HG02678 (cell line): ENCODE data around the gene OXER1.

Source experiments
- ATAC-seq: cut with Tn5 transposase; IDR thresholded peaks from one replicate; pipeline ENCODE4 v1.9.1; 2021; ENCODE audit warnings: mild to moderate bottlenecking, moderate library complexity; ENCODE audit not compliant: unreplicated experiment

OXER1 gene

DNA sequence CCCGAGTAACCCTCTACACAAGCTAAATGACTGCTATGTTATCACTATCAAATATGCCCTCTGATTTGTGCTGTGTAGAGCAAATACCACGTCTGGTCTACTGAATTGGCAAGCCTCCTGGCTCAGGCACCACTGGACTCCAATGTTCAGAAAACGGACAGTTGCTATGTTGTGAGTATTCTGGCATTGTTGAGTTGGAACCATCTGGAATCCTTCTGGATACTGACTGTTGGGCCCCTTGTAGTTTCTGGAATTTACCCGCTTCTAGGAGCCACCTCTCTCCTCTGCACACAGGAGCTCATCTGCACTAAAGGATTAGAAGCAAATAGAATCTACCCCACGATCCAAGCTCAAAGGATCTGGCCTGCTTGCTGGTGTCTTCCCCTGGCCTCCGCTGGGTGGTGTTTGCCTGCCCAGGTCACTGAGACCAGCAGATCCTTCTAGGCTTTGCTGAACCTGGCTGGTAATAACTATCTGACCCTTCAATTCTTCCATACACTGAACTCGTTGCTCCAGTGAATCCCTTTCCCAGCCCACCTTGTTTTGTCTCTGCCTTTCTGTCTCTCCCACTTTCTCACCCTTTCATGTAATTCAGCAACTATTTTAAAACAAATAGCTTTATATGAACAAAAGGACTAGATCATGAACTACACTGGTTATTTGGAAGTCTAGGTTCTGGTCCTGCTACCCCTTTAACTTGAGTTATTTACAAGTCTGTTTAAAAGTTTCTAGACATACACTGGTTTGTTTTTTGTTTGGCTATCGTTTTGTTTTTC lies 30.5 kb upstream of the OXER1 start:
- ATAC-seq: no peak

DNA sequence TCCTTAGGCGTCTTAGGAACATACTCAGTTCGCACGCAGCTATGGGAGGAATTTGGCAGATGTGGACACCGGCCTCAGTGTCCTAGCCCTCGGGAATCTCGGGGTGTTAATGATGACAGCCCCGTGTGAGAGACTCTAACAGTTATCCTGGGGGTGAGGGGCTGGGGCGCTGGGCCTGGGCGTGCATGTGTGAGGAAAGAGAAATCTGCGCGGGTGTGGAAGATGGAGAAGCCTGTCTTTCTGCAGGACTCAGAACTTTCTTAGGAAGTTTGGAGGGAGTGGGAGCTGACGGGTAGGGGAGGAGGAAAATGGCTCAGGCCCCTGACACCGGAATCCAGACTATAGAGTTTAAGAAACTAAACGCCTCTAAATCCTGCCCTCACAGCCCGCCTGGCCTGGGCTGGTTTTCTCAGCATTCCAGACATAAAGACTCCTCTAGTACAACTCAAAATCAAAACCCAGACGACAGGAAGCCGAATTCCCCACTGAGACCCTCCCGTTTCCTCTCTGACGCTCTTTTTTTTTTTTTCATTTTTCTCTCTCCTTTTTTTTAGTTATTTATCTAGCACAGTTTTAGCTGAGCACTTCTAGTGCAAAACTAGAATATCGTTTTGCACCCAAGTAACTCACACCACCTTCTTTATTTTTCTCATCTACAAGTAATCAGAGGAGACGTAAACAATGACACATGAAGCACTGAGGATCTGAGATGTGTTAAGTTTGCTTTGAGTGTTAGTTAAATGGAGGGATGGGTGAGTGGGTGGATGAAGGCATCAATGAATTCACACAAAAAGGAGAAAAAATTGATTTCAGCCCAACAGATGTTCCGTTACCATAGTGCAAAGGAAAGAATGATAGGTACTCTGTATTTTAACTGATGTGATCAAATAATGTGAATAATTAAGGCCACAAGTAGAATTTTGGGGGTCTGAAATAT lies 29.7 kb upstream of the OXER1 start:
- ATAC-seq: no peak

DNA sequence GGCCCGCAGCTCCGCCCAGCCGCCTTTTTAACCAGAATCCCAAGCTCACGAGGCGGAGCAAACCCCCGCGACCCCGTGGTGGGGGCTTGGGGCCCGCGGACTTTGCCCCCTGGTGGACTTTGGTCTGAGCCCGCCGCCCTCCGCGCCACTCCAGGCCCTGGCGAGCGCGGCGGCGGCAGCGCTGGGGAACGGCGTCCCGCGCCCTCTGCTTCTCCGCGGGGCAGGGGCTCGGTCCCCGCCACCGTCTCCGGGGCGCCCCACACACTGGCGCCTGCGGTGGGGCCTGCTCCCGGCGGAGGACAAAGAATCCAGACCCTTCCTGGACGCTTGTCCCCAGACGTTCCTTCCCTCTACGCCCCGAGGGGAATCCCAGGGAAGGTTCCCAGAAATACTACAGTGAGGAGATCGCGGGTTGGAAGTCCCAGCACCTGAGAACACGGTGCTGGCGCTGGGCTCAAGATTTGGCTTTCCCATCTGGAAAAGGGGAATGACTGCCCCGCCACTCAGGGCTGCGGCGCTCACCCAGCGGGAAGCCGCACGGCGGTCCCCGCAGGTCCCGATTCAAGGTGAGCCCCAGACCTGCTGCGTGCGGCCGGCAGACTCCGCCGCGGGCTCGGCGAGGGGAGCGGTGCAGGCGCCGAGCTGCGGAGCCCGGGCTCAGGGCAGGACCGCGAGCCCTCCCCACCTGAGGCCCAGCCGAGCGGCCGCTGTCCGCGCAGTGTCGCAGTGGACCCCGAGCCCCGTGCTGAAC lies 28.8 kb upstream of the OXER1 start, which contains the start of gene HAAO:
TSS of gene HAAO (minus strand) at position 1 of the 751 bp plus-strand sequence. CDS start 47 bp downstream, outside the sequence.
- peak; percentile 39 for ATAC-seq

DNA sequence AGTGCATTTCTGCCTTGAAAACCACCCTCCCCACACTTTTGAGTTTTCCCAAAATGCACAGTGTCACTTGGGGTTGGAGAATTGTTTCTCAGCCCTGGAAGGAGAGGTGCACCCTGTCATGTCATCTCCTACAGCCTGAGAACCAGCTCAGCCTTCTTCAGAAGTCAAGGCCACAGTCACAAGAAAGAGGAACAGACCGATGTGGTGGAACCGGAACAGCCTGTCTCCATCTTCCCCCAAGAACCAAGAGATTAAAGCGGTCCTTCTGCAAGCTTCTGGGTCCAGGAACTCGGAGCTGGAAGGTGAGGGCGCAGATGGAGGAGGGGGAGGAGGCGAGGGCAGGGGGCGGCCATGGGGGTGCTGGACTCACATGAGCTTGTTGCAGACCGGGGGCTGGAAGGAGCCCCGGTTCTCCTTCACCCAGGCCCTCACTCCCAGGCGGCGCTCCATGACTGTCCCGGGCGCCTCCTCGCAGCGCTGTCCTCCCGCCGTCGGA lies 28.2 kb upstream of the OXER1 start:
- peak; percentile 7 for ATAC-seq

DNA sequence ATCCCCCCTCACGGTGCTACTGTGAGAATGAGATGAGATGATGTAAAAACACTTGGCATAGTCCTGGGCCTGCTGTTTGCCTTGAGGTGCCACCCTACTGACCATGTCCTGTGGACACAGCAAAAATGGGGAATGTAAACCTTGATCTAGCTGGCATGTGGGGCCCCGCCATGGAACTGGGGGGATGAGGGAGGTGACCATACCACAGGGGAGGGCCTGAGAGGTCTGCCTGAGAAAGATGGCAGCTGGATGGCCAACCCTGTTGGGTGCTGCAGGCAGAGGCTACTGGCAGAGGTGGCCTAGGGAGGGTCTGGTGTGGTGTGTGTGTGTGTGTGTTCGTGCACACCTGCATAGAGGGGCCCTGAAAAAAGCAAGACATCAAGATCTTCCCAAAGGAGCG lies 27.7 kb upstream of the OXER1 start:
- ATAC-seq: no peak

DNA sequence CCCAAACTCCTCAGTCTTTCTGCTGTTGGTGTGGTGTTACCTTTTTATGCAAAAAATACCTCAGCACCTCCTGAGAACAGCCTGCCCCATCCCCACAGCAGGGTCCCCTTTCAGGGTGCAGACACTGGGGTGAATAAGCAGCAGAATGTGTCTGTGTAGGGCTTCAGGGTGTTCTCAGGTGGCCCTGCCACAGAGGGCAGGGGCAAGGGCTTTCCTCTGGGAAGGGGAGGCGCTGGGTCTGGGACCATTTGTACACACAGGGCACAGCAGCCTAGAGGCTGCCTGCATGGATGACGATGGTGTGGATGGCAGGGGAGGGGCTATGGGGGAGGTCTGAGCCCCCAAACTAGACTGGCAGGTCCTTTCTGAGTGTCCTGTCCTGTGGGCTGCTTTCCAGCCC lies 25.8 kb upstream of the OXER1 start:
- ATAC-seq: no peak

DNA sequence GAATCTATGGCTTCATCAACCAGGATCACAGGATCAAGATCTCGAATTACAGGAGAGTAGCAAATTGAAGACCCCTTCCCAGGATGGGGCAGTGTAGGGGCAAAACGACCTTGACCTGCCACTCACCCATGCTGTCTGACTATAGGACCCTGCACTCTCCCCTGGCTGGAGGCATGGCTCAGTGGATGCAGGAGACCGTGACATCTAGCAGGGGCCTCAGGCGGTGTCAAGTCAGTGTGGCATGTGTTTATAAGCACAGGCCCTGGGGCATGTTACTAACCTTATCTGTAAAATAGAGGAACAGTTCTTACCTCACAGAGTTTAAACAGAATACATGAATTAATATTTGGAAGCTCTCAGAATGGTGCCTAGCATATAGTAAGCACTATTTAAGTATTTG lies 24.9 kb upstream of the OXER1 start:
- no peak for ATAC-seq

DNA sequence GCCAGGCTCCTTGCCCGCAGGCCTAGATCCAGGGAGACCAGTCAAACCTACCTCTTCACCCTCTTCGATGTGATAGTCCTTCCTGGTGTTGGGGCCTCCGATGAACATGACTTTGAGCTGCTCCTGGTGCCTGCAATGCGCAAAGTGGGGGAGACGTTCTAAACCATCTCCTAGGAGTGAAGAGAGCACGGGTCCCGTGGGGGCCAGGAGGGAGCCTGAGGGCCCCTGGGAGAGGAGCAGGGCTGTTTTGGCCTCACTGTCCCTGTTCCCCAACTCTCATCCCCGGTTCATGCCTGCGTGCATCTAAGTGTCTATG lies 24.5 kb upstream of the OXER1 start:
- ATAC-seq: no peak

DNA sequence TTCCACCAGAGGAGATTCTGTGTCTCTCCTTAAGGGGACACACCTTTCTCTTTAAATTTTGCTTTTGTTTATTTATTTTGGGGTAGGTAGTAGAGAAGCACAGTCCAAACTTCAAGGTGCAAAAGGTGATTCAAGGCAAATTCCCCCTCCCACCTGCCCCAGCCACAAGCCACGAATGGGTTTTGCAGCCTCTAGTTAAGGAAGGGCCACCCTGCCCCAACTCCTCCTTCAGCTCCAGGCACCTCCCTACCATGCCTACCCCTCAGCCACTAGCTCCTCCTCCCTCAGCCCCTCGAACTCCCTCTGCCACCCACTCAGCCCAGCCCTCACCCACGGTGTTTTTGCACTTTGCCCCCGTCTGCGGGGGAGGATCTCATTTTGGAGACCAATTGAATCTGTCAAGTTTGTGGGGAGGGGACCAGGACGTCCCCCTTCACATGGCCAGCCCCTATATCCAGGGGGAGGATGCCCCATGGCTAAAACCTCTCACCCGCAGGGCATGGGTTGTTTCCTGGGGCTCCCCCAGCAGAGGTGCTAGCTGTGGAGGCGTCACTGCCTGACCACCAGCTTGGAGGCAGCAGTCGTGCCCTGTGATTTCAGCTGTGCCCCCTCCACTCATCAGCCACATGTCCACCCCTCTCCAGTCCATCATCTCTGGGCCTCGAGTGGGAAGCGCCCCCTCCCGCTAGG lies 24.0 kb upstream of the OXER1 start:
- no peak for ATAC-seq

DNA sequence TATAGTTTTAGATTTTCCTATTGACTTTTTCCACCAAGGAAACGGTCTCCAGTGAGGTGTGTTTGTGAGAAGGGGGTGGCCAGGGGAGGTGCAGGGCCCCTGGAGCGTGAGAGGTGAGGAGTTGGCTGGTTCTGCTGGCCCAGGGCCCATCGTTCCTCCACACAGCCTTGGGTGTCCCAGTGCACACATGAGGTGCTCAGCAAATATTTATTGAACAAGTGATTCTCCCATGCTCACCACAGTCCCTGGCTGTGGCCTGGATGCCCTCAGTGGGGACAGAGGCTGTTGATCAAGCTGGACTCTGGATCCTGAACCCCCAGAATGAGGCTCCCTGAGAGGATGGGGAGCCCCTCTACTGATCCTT lies 23.5 kb upstream of the OXER1 start:
- no peak for ATAC-seq

DNA sequence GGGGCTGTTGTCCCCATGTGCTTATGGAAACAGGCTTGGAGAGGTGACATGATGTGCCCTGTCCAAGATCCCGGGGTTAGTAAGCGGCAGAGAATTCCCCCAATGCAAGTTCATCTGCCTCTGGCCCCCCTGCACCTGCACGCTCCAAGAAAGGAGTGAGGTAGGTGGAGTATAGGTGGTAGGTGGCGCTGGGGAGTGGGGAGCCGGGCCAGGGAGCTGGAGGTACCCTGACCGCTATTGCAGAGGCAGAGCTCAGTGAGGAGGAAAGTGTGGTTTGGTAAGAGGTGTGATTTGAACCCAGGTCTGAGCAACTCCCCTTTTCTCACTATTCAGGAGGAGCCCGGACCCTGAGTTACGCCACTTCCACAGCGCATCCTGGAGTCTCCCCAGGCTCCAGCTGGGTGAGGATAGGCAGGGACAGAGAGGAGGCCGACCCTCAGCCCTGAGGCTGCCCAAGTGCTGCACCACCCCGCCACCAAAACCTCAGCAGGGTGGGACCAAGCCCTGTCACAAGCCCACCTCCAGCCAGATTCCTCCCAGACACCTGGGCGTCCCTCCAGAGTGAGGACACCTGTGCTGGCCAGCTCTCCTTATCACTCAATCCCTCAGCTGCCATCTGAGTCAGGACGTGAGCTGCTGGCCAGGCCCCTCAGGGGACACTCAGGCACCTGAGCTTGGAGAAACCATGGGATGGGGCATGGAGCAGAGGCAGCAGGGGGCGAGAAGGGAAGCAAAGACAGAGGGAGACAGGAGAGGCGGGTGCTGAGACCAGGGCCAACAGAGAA lies 22.8 kb upstream of the OXER1 start:
- ATAC-seq: no peak

DNA sequence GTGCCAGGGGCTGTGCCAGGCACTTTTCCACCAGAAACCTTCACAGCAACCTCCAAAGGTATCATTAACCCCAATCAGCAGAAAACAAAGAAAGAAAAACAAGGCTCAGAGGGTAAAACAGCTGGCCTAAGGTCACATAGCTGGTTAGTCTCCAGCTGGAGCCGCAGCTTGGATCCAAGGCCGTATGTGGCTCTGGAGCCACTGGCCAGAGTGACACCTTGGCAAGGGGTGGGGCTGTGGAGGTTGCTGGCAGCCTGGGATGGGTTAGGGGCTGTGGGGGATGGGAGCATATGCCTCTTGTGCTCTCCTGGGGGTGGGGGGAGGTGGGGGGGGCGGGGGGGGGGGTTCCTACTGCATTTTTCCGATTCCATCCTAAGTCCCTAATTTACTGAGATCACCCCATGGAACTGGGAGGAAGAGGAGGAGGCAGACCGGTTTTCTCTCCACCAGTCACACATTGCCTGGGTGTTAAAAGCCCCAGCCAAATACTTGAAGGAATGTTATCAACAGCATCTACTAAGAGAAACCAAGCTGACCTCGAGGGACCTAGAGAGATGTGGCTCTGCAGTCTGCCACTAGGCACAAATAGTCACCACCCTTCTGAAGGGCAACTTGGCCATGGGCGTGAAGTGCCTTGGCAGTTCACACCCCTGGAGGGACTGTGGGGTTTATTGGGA lies 20.4 kb upstream of the OXER1 start:
- no peak for ATAC-seq

DNA sequence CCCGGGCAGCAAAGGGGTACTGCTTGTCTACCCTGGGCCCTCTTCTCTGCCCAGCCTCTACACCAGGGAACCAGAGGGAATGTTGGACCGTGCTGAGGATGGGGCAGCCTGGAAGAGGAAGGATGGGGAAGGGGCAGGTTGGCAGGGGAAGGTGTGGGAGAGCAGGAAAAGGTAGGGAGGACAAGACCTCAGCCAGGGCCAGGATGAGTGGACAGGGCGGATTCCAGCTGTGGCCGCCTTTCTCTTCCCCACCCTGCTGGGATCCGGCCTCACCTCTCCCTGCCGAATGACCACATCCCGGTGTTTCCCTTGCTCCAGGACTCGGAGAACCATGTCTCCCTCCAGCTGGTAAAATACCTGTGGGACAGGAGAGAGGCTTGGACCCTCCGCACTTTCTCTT lies 19.6 kb upstream of the OXER1 start:
- no peak for ATAC-seq

DNA sequence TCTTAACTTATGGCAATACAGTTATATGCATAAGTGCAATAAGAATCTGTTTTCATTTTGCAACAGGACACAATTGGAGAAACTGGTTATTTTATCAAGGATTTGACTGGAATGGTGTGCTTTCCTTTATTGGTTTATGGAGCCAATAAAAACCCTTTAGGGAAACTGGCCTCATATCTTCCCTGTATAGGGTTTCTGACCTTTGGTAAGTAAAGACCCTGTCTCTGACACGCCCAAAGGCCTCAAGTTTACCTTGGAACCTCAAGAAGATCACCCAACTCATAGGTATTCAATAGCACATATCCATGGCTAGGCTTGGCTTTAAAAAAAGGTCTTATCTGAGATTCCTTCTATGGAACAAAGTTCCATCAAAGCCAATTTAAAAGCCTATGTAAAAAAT lies 17.2 kb upstream of the OXER1 start:
- ATAC-seq: no peak

DNA sequence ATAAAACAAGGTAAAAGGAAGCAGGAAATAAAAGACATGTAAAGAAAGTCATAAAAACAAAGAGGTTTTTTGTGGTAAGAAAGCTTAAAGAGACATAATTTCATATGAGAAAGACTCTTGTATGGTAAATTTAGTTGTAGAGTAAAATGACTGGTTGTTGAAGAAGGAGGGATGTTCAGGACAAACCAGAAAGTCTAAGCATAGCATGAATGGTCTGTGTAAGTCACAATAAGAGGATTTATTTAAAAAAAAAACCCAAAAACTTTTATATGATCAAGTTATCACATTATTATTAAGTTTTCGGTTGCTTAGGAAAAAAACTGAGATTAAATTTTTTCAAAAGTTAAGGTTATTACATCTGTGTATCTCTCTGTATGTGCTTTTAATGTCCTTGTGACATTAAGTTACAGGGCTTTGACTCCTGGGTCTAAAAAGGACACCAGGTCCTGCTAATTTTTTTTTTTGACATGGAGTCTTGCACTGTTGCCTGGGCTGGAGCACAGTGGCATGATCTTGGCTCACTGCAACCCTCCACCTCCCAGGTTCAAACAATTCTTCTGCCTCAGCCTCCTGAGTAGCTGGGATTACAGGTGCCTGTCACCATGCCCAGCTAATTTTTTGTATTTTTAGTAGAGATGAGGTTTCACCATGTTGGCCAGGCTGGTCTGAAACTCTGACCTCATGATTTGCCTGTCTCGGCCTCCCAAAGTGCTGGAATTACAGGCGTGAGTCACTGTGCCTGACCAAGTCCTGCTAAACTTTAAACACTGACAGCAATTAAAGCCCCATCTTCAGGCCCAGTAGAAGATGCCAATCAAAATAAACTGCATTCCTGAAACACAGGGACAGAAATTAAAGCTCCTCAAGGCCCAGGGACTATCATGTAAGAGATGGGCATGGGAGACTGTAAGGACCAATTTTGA lies 14.2 kb upstream of the OXER1 start:
- ATAC-seq: no peak

DNA sequence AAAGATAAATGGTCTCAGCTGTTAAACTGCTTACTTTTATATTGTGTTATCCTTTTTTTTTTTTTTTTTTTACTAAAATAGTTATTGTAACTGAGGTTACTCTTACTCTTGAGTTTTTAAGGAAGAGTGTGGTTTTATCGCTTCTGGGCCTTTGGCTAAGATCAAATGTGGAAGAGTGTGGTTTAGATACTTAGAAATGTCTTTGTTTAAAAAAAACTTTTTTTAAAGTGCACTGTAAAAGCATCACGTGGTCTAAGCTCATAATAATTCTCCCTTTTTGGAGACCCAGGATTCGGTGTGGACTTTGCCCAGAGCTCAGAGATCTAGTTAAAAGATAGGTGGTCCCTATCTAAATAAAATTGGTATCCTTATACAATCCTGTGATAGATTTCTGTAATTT lies 11.9 kb upstream of the OXER1 start:
- no peak for ATAC-seq

DNA sequence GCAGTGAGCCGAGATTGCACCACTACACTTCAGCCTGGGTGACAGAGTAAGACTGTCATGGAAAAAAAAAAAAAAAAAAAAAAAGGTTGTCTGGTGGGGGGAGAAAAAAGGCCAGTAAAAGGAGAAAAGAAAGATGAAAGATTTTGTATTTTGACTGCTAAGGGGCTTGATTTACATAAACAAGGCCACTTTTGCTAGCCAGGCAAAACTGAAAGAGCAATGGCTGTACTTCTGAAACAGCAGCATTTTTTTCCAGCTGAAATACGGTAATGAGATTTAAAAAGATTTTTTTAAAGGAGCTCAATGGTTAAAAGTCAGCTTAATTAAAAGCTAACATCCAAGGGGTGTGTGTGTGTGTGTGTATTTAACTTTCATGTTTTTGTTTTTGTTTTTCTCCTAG lies 11.3 kb upstream of the OXER1 start:
- ATAC-seq: peak; percentile 42

DNA sequence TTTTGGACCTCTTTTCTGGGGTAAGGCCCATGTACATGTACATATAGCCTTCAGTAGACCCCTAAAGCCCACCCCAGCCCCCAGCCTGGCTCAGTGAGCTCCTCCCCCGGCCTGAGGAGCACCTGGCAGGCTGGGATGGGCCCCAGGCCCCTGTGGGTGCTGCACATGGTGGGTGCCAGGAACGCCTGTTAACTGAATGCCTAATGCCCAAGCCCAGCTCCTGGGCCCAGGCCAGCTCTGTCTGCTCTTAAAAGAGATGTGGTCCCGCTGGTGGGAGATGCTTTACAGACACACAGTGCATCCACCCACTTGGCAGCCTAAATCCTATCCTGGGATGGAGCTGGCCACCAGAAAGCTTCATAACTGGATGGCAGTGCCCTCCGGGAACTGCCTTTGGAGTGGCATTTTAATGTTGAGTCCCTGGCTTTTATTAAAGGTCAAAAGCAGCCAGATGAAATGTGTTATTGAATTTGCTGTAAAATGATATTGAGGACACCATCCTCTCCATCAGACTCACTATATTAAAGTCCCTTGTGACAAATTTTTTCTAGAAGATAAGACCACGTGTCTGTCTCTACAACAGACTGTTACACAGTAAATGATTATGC lies 7.7 kb upstream of the OXER1 start:
- ATAC-seq: no peak
